Measurements from ENCODE around the gene TNS1. TPM values are rescaled to one million over a fixed set of nuclear protein-coding genes. Genes with fewer than 3 reads are reported as not detected.

The TNS1 gene
- total RNA-seq, 2 donors from 2014 or later: 0.80 to 16.8 TPM

DNA sequence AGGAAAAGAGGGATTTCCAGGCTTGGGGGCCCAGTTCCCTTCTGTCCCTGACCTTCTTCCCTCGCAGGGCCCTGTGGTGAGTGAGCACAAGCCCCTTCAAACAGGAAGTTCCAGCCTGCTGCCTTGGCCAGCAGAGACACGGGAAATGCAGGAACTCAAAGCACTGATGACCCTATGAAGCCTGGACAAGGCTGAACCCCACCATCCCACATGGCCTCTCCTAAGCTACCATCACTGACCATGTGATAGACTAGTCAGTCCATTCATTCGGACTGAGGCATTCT is 196.4 kb downstream of the TNS1 start:
- no peak overlapping the region for H3K4me3 Mint-ChIP-seq
- DNase-seq: no peak
- no peak for ATAC-seq
- H3K36me3 Mint-ChIP-seq (ENCODE audit: low read depth): peaks cover 3% of the 10 kb centered on the region
- H3K27ac Mint-ChIP-seq: no peak overlapping the region
- H3K9me3 ChIP-seq (ENCODE audit: control insufficient read depth, low read length, poor library complexity, severe bottlenecking): no peaks in the 10 kb centered on the region
- H3K27me3 Mint-ChIP-seq: no peaks in the 10 kb centered on the region
- H3K4me1 Mint-ChIP-seq: no peaks in the 10 kb centered on the region

DNA sequence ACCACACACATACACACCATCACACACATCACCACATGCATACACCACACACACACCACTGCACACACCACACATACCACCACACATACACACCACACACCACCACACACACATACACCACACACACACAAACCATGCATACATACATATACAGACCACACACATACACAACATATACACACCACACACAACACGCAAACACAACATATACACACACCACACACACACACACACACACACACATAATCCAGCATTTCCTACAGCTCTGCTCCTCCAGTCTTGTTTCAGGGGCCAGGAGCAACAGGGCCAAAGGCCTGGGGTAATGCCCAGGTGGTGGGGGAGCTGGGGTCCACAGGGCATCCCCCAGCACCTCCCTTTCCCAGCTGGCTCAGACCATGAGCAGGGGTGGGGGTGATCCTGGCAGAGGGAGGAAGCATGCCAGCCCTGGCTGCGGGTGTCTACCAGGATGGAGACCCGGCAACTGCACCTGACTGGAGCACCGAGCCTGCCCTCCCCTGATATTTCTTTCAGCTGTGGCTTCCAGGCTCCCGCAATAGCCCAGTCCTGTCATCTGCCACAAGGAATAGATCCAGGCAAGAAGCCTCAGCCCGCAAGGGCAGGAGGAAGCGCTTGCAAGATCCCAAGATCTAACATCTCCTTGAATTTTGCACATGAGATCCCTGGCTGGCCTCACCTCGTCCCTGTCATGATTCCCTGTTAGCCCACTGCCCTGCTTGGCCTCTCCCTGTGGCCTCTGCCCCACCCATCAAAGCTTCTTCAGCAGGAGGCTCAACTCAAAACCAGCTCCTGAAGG is 196.9 kb downstream of the TNS1 start:
- no peak overlapping the region for H3K27ac Mint-ChIP-seq
- DNase-seq (no peak), ATAC-seq (no peak)
- no peaks in the 10 kb centered on the region for H3K9me3 ChIP-seq (ENCODE audit: control insufficient read depth, low read length, poor library complexity, severe bottlenecking)
- H3K4me1 Mint-ChIP-seq: peaks cover 3% of the 10 kb centered on the region
- H3K36me3 Mint-ChIP-seq (ENCODE audit: low read depth): peaks cover 3% of the 10 kb centered on the region
- H3K4me3 Mint-ChIP-seq: peak overlapping the region; percentile 28
- H3K27me3 Mint-ChIP-seq: no peaks in the 10 kb centered on the region

DNA sequence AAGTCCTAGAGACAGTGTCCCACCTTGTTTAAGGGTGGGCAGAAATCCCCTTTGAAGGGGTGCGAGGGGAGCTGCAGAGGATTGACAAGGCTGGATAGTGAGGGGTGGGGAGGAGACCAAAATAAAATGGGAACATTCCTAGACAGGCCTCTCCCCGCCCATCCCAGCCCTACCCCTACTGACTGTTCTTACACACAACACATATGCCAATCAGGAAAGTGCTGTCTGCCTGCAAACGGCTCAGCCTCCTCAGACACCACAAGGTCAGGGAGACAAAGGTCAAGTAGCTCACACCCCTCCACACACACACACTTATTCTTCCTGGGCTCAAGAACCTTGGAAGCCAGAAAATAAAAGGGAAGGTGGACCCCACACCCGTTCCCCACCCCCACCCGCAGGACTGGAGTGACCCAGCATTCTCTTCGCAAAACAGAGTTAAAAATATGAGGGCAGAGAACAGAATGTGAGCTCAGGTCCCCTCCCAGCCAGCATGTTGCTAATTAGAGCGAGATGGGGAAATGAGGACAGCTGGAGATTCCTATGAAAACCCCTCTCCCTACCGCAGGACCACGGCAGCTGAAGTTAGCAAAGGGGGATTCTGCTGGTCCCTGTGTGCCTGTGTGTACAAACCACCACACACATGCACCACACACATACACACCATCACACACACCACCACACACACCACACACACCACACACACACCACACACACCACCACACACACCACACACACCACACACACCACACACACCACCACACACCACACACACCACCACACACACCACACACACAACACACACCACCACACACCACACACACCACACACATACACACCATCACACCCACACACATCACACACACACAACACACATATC is 197.8 kb downstream of the TNS1 start:
- no peaks in the 10 kb centered on the region for H3K9me3 ChIP-seq (ENCODE audit: control insufficient read depth, low read length, poor library complexity, severe bottlenecking)
- ATAC-seq (no peak), DNase-seq (no peak)
- Mint-ChIP-seq H3K4me1 (peaks cover 3% of the 10 kb centered on the region), H3K36me3 (ENCODE audit: low read depth) (peaks cover 3% of the 10 kb centered on the region), H3K27ac (no peak overlapping the region), H3K4me3 (no peak overlapping the region), H3K27me3 (no peaks in the 10 kb centered on the region)

DNA sequence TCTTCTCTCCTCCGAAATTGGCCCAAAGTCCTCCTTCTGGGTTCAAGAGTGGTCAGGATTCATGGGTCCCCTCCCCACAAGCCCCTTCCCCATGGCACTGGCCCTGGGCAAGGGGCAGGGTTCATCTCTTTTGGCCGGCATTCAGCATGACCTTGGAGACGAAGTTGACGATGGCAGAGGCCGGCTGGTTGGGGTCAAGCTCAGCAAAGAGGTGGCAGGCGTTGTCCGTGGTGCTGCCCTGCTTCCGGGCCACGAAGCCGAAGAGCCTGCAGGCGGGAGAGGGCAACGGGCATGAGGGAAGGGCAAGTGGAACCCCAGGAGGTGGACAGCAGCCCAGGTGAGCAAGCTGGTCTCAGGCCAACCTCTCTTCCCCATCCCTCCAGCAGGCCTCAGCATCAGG is 198.5 kb downstream of the TNS1 start:
- no peak for ATAC-seq
- Mint-ChIP-seq H3K36me3 (ENCODE audit: low read depth) (peaks cover 3% of the 10 kb centered on the region), H3K27me3 (no peaks in the 10 kb centered on the region), H3K27ac (no peak overlapping the region), H3K4me1 (peaks cover 3% of the 10 kb centered on the region), H3K4me3 (no peak overlapping the region)
- DNase-seq: no peak
- no peaks in the 10 kb centered on the region for H3K9me3 ChIP-seq (ENCODE audit: control insufficient read depth, low read length, poor library complexity, severe bottlenecking)

DNA sequence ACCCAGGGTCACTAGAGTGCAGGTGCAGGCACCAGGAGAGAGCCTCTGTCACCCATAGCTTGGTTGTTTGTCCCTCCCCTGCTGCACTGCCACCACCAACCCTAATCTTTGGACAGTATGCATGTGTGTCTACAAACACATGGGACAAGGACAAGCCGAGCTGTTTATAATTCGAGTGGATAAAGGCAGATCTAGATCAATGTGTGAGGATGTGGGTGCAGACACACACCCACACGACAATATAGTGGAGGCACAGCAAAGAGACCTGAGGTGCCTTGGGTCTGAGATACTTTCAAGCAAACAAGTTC is 199.2 kb downstream of the TNS1 start:
- no peak for DNase-seq
- Mint-ChIP-seq H3K36me3 (ENCODE audit: low read depth) (peaks cover 3% of the 10 kb centered on the region), H3K27ac (no peak overlapping the region), H3K27me3 (no peaks in the 10 kb centered on the region), H3K4me1 (peaks cover 6% of the 10 kb centered on the region), H3K4me3 (no peak overlapping the region)
- ATAC-seq: no peak
- no peaks in the 10 kb centered on the region for H3K9me3 ChIP-seq (ENCODE audit: control insufficient read depth, low read length, poor library complexity, severe bottlenecking)

DNA sequence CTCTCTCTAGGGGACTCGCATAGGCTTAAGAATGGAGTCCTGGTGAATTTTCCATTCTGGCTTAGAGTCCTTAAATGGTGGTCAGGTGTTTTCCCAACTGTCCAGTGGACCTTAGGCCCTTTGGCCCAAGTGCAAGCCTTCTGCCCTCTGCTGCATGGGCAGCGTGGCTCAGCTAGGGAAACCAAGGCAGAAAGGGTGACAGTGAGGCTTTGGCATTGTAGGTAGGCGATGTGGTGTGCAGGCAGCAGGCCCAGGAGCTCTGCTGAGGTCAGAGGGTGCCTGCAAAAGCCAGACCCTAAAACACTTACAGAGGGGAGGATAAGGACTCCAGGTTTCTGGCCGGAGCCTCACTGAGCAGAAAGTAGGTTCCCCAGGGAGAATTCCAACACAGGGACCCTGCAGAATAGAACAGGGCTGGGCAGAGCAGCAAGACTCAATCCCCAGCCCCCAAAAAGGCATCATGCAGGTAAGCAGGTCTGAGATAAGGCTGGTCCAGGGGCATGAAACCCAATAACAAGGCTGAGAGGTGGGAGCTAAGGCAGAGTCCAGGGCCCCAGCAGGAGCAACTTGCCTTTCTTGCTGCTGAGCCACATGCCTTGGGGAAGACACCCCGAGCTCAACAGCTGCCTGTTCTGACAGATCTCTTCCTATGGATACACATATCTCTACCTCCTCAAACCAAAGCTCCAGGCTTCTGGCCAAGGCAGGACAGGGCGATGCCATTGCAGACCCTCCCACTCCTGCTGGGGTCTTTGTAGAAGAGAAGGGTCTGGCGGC is 199.7 kb downstream of the TNS1 start:
- H3K4me1 Mint-ChIP-seq: peaks cover 6% of the 10 kb centered on the region
- H3K27me3 Mint-ChIP-seq: no peaks in the 10 kb centered on the region
- no peak for ATAC-seq
- H3K27ac Mint-ChIP-seq: no peak overlapping the region
- peaks cover 3% of the 10 kb centered on the region for H3K36me3 Mint-ChIP-seq (ENCODE audit: low read depth)
- no peak overlapping the region for H3K4me3 Mint-ChIP-seq
- no peaks in the 10 kb centered on the region for H3K9me3 ChIP-seq (ENCODE audit: control insufficient read depth, low read length, poor library complexity, severe bottlenecking)
- no peak for DNase-seq

DNA sequence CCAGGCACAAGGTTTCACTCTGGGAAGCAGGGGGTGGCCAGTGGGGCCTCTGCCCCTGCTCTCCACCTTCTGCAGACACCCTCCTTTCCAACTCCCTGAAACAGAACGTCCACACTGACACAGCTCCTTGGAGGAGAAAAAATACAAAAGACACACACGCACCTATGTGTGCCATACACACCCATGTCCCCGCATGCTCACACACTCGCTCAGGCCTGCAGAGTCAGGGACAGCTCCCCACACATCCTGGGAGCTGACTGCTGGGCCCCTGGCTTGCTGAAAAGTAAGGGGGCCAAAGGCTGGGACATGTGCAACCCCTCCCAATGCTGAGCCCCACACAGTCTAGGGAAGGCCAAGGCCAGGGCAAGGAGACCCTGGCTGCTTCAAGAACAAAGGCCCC is 200.5 kb downstream of the TNS1 start:
- ATAC-seq: no peak
- peaks cover 3% of the 10 kb centered on the region for H3K36me3 Mint-ChIP-seq (ENCODE audit: low read depth)
- no peak for DNase-seq
- H3K27me3 Mint-ChIP-seq: no peaks in the 10 kb centered on the region
- H3K27ac Mint-ChIP-seq: no peak overlapping the region
- H3K4me1 Mint-ChIP-seq: peaks cover 6% of the 10 kb centered on the region
- H3K4me3 Mint-ChIP-seq: no peak overlapping the region
- H3K9me3 ChIP-seq (ENCODE audit: control insufficient read depth, low read length, poor library complexity, severe bottlenecking): no peaks in the 10 kb centered on the region

DNA sequence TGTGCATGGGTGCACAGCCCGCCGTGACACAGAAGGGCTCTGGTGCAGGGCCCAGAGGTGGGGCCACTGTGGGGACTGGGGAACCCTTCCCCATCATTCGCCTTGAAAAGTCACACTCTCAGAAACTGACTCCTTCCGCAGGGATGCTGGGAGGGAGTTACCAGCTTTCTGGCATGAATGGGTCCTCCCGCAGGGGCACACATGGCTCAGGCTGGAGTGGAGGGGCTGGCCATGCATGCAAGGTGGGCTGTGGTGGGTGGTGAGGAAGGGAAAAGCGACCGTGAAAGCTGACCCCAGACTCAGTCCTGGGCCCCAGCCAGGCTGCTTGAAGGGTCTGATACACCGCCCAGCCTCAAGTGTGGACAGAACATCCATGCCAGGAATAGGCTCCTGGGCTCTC is 201.1 kb downstream of the TNS1 start:
- DNase-seq: no peak
- Mint-ChIP-seq H3K27me3 (no peaks in the 10 kb centered on the region), H3K36me3 (ENCODE audit: low read depth) (peaks cover 3% of the 10 kb centered on the region), H3K27ac (no peak overlapping the region), H3K4me3 (no peak overlapping the region), H3K4me1 (peaks cover 6% of the 10 kb centered on the region)
- H3K9me3 ChIP-seq (ENCODE audit: control insufficient read depth, low read length, poor library complexity, severe bottlenecking): no peaks in the 10 kb centered on the region
- ATAC-seq: no peak

DNA sequence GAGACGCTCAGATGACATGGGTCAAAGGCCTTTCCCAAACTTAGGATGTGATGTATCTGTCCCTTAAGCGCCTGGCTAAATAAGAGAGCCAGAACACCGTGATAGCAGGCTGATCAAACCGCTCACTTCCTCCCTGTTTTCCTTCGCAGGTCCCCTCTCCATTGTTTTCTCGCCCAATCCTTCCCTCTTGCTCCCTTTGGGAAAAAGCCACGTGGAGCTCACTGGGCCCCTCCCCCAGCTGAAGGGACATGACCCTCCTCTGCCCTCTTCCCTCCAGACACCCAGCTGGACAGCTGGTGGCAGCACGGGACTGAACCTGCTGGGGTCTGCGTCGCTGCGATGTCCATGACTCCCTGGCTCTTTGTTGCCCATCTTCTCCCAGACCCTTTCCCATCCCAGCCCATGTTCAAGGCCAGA is 201.7 kb downstream of the TNS1 start:
- H3K9me3 ChIP-seq (ENCODE audit: control insufficient read depth, low read length, poor library complexity, severe bottlenecking): no peaks in the 10 kb centered on the region
- peaks cover 6% of the 10 kb centered on the region for H3K4me1 Mint-ChIP-seq
- no peak overlapping the region for H3K27ac Mint-ChIP-seq
- H3K4me3 Mint-ChIP-seq: no peak overlapping the region
- no peak for DNase-seq
- no peak for ATAC-seq
- peaks cover 3% of the 10 kb centered on the region for H3K36me3 Mint-ChIP-seq (ENCODE audit: low read depth)
- H3K27me3 Mint-ChIP-seq: no peaks in the 10 kb centered on the region

DNA sequence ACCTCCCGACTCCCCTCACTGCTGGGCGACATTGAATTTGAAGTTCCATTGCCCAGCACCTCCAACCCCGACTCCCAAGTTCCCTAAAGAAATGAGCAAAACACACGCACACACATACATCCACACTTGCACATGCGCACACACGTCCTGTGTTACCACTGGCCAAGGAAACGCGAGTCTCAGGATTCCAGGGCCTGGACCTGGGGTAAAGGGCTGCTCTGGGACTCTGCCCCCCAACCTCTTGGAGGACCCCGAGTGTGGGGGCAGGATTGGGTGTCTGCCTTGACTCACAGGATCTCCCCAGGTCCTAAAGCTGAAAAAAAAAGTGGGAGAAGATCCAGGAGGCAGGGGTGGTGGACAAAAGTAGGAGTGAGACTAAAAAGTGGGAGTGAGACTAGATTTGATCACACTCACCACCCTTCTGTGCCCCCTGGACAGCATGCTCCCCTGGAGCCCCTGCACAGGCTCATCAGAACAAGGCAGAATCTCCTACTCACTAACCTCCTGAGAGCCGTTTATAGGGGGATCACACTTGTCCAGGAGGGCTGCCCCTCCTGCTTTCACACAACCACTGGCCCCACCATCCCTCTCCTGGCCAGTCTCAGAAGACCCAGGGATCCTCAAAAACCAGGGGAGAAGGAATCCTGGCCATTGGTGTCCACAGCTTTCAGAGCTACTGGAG is 202.2 kb downstream of the TNS1 start:
- no peaks in the 10 kb centered on the region for H3K9me3 ChIP-seq (ENCODE audit: control insufficient read depth, low read length, poor library complexity, severe bottlenecking)
- DNase-seq: no peak
- Mint-ChIP-seq H3K4me3 (no peak overlapping the region), H3K36me3 (ENCODE audit: low read depth) (peaks cover 1% of the 10 kb centered on the region), H3K27me3 (no peaks in the 10 kb centered on the region), H3K4me1 (peaks cover 6% of the 10 kb centered on the region), H3K27ac (no peak overlapping the region)
- no peak for ATAC-seq

DNA sequence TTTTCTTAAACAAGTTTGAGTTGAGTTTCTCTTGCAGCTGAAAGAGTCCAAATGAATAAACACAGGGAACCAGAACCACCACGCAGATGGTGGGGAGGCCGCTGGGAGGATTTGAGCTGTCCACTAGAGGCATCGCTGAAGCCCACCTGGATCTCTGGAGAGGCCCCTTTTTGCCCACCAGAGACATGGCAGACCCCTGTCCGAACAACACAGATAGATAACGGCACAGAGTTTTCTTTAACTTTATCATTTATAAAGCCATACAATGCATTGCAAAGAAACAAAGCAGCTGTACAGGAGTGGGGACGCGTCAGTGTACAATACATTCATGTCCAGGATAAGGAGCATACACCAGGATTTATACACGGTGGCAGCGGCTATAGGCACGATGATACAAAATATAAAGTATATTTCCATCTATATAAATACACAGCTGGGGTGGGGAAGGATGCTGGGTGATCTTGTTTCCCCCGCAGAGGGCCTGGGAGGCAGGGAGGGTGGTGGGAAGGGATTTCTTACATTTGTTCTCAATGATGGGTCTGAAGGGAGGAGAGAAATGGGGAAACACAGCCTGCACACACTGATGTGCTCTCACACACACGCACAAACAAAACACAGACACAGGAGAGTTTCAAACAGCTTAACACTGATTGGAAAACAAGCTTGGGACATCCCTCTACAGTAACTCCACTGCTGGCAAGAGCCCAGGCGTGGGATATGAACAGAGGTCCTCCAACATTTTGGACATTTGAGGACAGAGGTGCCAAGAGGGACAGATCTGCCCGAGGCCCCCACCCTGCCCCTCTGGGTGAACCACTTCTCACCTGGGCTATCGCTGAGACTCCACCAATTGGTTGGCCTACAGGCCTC is 203.0 kb downstream of the TNS1 start:
- H3K27ac Mint-ChIP-seq: no peak overlapping the region
- ATAC-seq (no peak), DNase-seq (no peak)
- H3K27me3 Mint-ChIP-seq: no peaks in the 10 kb centered on the region
- no peaks in the 10 kb centered on the region for H3K9me3 ChIP-seq (ENCODE audit: control insufficient read depth, low read length, poor library complexity, severe bottlenecking)
- no peaks in the 10 kb centered on the region for H3K36me3 Mint-ChIP-seq (ENCODE audit: low read depth)
- H3K4me3 Mint-ChIP-seq: no peak overlapping the region
- H3K4me1 Mint-ChIP-seq: peaks cover 6% of the 10 kb centered on the region

DNA sequence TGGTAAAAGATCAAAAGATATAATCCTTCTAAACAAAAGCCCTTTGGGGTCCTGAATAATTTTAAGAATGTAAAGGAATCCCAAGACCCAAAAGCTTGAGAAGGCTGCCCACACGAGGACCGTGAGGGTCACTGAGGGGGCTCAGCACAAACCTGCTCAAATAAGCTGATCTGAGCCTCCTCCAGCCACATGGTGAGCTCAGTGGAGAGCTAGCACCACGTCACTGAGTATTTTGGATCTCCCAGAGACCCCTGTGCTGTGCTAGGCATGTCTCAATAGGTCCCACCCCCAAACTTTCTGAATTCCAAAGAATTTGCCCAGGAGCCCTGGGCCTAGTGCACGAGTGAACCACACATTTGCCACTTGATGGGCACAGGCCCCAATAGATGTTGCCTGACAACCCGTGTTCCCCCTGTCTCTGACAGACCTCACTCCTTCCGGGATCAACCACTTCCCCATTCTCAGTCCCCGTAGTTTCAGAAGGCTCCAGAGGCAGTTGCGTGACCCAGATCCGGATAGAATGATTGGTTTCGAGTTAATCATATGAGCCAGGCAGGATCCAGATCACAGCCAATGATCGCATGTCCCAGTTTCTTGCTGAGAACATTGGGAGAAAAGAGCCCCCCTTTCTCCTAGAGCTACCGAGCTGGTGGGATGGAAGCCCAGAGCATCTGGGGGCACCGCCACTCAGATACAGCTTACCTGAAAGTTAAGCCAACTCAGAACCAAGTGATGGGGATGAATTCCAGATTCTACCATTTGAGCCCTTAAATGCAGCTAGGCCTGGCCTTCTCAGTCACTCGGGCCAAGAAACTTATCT is 203.8 kb downstream of the TNS1 start:
- Mint-ChIP-seq H3K27ac (no peak overlapping the region), H3K27me3 (no peaks in the 10 kb centered on the region), H3K4me1 (peaks cover 6% of the 10 kb centered on the region), H3K4me3 (no peak overlapping the region), H3K36me3 (ENCODE audit: low read depth) (no peaks in the 10 kb centered on the region)
- H3K9me3 ChIP-seq (ENCODE audit: control insufficient read depth, low read length, poor library complexity, severe bottlenecking): no peaks in the 10 kb centered on the region
- DNase-seq: no peak
- peak; percentile 52 for ATAC-seq
